UCSD-AML1 (cell line): ENCODE measurements around the gene DCAF11.

ENCODE experiments used
- DNase-seq: peaks from one replicate; lab custom pipeline; 2025; ENCODE audit not compliant: unreplicated experiment; lab: John Stamatoyannopoulos, UW

Gene DCAF11

DNA sequence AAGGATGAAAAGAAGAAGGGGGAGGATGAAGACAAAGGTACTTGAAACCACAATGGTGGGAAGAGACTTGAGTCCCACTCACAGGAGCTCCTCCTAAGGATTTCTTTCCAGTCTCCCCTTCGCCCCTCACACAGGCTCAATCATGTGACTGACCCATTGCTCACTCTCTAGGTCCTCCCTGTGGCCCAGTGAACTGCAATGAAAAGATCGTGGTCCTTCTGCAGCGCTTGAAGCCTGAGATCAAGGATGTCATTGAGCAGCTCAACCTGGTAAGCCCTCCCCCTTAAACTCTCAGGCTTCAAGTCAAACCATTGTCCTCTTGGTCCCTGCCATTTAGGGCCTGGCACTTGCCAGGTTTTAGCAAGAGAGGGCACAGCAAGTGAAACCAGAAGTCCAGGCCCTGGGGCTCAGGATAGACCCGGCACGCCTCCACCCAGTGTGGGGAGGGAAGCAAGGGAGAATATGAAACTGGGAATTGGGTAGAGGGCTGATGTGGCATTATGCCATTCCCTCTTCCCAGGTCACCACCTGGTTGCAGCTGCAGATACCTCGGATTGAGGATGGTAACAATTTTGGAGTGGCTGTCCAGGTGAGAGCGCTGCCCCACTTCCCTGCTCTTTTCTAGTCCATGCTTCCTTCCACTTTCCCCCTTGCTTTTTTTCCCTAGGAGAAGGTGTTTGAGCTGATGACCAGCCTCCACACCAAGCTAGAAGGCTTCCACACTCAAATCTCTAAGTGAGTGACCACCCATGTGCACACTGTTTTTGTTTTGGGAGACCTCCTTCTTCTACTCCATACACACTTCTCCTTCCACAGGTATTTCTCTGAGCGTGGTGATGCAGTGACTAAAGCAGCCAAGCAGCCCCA is 23.2 kb downstream of the DCAF11 start:
- DNase-seq: no peak

DNA sequence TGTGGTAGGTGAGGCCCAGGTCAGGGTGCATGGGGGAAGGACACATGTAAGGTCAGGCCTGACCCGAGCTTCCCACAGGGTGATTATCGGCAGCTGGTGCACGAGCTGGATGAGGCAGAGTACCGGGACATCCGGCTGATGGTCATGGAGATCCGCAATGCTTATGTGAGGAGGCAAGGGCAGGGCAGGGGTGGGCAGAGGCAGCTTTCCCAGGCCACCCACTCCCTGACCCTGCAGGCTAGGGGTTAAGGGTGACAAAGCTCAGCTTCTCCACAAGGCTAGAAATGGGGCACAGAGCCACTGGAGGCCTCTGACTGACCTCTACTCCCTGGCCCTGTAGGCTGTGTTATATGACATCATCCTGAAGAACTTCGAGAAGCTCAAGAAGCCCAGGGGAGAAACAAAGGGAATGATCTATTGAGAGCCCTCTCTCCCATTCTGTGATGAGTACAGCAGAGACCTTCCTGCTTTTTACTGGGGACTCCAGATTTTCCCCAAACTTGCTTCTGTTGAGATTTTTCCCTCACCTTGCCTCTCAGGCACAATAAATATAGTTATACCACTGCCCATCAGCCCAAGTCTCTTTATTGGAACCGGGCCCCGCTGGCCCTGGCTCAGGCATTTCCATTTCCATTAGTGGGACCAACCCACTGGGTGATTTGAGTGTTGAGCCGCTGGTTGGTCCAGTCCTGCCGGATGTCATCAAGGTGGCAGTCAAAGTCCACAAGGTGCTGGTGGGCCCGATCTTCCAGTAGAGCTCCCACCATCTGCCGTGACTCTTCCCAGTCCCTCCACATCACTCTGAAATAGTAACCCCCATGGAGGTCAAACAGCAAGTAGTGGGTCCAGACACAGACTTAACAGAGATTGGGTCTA is 24.1 kb downstream of the DCAF11 start:
- DNase-seq: no peak

DNA sequence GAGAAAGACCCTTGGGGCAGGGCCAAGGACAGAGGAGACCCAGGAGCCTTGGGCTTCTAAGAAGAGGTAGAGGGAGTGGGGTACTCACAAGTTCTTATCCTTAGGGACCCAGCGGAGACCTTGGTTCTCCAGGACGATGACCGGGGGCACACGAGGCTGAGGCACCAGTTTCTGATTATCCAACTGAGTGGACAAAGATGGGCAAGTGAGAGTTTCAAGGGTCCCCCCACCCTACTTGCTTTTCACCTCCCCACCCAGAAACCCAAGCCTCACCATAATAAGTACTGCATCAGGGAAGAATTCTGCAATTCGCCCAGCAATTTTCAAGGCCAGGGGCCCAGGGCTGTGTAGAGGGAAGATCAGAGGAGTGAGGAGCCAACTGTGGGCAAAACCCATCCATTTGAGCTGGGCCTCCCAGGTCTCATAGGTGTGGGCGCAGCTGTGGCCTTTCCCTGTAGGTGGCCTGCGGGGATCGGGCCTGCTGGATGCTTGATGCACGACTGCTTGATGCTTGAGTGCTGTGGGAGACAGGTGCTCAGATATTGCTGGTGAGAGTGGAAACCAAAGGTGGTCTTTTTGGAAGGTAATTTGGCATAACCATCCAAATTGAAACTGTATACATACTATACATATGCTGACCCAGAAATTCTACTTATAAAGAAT is 24.8 kb downstream of the DCAF11 start:
- no peak for DNase-seq

DNA sequence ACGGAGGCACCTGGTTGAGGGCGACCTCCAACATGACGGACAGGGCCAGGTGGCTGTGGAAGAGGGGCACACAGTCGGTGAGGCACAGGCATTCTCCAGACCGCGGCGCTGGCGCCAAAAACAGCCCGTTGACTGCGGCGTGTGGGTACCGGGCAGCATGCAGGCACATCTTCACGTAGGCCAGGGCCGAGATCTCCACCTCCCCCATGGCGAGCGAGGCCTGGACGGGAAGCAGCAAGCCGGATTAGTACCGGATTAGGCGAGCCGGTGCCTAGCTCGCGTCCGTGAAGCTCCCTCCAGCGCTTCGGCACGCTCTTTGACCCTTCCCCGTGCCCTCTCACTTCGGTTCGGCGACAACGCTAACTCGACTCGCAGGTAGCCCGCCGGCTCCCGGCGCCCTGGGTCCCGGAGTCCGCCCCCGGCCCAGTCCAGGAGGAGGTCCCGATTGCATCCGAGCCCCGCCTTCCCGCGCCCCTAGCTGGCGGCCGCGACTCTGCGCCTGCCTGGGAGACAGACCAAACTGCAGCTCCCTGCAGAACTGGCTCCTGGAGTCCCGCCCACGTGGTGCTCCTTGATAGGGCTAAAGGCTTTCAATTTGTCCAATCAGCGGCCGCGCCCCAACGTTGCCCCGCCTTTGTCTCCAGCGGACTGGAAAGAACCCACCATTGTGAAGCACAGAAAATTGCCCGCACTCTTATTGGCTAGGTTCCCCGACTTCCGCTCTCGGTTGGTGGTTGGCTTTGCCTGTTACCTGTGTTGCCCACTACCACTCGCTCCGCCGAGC is 26.7 kb downstream of the DCAF11 start, which contains the start of gene EMC9:
Gene EMC9 (minus strand): TSS at position 495 of the 784 bp plus-strand sequence. CDS start 287 bp downstream, at position 208.
- DNase-seq: peak; percentile 99

DNA sequence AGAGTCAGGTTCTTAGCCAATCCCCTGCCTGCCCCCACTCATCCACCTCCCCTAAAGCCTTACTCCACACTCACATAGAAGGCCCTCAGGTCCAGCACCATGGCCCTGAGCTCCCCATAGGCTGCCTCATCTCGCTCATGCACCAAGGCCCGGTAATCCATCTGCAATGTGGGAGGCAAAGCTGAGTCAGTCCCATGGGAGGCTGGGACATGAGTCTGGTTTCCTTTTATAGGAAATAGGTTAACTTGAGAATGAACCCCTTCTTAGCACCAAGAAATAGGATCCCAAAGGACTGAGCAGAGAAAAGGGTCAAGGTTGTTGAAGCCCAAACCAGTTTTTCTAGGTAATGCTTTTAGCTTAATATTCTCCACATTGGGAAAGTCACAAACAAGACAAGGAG is 28.9 kb downstream of the DCAF11 start:
- no peak for DNase-seq

DNA sequence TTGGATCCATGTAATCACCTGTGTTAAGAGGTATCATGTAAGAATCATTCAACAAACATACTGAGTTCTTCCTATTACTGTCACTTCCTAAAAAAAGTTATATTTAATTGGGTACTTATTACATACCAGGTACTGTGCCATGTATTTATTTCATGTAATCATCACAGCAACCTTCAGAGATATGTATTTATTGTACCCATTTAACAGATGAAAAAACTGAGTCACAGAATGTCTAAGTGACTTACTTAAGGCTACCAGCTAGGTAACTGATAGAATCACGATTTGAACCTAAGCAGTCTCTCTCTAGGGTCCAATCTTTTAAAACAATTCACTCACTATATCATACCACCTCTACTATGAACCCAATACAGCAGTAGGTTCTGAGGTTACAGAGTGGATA is 29.9 kb downstream of the DCAF11 start:
- no peak for DNase-seq

DNA sequence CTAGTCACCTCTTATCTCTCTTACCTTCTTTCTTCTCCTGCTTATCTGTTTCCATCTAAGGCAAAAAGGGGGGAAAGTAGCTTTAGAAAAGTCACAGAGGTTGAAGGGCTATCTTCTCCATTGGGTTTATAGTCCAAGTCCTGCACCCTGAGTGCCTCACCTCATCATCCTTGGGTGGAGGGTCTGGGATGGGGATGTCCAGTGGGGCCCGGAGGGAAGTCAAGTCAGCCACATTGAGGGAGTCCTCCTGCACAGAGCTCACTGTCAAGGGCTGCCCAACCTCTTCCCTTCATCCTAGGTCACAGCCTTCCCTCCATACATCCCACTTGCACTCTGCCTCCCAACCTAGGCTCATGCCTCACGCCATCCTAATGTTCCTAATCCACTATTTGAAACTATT is 30.6 kb downstream of the DCAF11 start:
- DNase-seq: no peak

DNA sequence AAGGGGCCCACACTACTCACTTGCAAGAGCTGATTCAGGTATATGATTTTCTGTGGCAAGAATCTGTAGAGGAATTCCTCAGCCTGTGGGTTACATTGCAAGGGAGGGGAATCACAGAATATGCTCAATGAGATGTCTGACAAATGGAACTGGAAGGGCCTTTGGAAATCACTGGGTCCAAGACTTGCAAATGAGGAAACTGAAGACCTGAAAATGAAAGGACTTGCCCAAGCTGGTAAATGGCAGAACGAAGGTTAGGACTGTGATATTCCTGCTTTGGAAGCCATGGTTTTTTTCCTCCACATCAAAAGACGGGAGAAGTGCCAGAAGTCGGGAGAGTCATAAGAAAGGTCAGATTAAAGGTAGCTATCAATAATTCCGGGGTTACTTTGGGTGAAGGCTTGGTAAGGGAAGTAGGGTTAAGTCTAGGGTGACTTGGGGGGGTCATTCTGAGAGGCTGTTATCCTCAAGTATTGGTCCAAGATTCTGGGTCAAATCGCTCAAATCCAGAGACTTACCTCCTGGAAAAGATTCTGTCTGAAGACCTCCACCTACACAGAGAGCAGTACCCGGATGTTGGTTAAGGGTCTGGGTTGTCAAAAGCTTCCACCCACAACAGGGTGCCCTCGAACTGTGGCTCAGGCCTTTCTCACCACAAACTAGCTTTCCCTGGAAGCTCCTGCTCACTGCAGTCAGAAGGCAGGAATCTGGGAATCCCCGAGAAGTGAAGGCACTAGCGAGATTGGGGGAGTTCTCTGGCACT is 31.3 kb downstream of the DCAF11 start:
- no peak for DNase-seq

DNA sequence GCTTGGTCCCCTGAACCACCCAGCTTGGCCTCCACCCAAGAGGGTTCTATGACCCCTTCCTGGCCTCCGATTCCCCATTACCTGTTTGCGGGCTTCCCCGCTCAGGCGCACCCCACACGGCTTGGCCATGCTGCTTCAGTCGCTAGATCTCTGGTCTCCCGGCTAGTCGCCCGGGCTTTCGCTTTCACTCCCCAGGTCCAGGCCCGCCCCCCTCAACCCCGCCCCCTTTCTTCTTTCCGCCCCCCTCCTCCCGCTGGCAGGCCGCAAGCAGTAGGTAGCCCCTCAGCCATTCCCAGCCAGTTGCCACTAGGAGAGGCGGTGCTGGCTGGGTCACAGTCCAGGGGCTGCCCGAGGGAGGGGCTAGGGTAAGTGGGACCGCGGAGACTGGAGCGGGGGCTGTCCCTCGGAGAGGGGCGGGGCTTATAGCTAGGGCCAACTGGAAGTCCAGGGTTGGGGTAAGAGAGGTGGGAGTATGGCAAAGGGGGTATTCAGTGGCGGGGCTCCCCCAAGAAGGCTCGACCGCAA is 31.9 kb downstream of the DCAF11 start, which contains the start of gene PSME2:
Gene PSME2 (minus strand): TSS at position 158 of the 525 bp plus-strand sequence. CDS start 29 bp downstream, at position 129.
- DNase-seq: peak; percentile 97

DNA sequence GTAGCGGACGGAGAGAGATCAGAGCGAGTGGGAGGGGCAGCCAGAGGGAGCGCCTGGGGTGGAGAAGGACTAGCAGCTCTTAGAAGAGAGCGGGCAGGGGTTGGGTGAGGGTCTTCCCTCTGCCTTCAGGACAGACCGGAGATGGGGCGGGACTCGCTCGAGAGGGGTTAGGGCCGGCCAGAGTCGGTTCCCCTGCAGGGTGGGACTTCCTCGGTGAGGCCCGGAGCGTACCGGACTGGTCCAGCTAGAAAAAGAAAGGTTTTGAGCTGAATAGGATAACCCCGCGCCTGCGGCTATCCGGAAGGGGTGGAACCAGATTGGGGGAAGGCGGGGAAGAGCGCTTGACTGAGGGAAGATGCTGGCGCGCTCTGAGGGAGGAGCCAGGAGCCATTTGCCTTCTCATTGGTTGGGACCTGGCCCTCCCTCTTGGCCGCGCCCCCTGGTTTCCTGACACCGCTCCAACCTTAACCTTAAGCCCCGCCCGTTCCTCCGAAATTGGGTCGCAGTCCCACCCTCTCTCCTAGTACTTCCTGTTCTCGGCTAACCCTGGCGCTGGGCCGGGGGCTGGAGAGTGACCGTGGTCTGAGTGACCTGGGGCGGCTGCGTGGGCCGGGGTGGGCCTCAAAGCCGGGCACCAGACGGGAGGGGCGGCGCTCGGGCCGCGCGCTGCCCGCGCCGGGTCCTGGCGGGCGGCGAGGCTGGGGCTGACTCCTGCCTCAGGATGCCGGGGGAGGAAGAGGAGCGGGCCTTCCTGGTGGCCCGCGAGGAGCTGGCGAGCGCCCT is 32.6 kb downstream of the DCAF11 start, which contains the start of gene RNF31:
Gene RNF31 (plus strand): TSS at position 521 of the 783 bp plus-strand sequence. CDS start 201 bp downstream, at position 722.
- DNase-seq: peak; percentile 98

DNA sequence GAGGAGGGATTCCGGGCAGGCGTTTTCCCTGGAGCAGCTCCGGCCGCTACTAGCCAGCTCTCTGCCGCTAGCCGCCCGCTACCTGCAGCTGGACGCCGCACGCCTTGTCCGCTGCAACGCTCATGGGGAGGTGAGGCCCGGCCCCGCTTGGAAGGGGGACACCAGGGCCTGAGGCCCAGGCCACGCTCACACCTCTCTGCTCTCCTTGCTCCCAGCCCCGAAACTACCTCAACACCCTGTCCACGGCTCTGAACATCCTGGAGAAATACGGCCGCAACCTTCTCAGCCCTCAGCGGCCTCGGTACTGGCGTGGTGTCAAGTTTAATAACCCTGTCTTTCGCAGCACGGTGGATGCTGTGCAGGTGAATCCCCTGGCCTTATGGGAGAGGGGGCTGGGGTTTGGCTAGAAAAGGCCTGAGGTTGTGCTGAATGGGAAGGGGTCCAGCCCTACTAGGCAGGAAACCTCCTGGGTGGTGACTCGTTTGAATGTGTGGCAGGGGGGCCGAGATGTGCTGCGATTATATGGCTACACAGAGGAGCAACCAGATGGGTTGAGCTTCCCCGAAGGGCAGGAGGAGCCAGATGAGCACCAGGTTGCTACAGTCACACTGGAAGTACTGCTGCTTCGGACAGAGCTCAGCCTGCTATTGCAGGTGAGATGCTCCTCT is 33.3 kb downstream of the DCAF11 start:
- DNase-seq: no peak

DNA sequence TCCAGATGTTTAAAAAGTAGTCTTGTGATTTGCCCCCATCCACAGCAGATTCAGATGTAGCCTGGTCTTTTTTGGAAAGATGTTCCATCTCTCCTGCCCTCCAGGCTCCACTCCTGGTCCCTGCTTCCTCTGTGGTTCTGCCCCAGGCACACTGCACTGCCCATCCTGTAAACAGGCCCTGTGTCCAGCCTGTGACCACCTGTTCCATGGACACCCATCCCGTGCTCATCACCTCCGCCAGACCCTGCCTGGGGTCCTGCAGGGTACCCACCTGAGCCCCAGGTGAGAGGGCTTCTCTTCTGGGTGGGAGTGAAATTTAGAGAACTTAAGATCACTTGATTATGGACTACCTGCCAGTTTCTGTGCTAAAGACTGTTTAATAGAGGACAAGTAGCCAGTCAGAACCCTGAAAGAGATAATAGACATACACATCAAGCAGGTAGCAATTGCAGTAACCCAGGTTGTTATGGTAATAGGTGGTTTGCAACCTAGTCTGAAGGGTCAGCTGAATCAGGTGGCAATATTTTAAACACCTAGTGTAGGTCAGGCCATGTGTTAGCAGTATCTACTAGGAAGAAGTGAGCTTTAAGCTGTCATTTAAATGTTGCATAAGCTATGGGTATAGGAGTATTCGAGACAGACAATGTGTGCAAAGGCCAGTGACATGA is 34.9 kb downstream of the DCAF11 start:
- DNase-seq: no peak

DNA sequence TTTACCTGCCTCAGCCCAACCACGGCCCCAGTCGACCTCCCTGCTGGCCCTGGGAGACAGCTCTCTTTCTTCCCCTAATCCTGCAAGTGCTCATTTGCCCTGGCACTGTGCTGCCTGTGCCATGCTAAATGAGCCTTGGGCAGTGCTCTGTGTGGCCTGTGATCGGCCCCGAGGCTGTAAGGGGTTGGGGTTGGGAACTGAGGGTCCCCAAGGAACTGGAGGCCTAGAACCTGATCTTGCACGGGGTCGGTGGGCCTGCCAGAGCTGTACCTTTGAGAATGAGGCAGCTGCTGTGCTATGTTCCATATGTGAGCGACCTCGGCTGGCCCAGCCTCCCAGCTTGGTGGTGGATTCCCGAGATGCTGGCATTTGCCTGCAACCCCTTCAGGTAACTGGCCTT is 35.5 kb downstream of the DCAF11 start:
- no peak for DNase-seq

DNA sequence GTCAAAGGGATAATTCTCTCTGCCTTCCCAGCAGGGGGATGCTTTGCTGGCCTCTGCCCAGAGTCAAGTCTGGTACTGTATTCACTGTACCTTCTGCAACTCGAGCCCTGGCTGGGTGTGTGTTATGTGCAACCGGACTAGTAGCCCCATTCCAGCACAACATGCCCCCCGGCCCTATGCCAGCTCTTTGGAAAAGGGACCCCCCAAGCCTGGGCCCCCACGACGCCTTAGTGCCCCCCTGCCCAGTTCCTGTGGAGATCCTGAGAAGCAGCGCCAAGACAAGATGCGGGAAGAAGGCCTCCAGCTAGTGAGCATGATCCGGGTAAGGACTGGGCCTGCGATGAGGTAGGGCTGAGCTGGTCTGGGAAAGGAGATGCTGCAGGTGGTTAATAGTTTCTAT is 36.0 kb downstream of the DCAF11 start:
- no peak for DNase-seq

DNA sequence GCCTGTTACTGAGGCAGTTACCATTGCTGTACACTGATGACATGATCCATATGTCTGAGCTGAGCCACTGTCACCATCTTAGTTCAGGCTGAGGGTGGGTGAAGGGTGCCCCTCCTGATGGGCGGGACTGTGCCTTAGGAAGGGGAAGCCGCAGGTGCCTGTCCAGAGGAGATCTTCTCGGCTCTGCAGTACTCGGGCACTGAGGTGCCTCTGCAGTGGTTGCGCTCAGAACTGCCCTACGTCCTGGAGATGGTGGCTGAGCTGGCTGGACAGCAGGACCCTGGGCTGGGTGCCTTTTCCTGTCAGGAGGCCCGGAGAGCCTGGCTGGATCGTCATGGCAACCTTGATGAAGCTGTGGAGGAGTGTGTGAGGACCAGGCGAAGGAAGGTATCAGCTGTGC is 36.4 kb downstream of the DCAF11 start:
- no peak for DNase-seq

DNA sequence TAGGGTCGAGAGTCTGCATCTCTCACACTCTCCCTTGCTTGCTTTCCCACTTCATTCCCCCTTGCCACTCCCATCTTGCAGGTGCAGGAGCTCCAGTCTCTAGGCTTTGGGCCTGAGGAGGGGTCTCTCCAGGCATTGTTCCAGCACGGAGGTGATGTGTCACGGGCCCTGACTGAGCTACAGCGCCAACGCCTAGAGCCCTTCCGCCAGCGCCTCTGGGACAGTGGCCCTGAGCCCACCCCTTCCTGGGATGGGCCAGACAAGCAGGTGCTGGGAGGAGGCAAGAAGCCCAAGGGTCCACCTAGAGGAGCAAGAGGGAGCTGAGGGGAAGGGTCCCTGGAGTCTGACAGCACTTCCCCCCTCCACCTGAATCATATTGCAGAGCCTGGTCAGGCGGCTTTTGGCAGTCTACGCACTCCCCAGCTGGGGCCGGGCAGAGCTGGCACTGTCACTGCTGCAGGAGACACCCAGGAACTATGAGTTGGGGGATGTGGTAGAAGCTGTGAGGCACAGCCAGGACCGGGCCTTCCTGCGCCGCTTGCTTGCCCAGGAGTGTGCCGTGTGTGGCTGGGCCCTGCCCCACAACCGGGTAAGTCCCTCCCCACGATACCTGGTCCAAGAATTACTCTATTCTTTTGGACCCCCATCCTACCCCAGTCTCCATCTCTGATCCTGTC is 37.0 kb downstream of the DCAF11 start:
- no peak for DNase-seq

DNA sequence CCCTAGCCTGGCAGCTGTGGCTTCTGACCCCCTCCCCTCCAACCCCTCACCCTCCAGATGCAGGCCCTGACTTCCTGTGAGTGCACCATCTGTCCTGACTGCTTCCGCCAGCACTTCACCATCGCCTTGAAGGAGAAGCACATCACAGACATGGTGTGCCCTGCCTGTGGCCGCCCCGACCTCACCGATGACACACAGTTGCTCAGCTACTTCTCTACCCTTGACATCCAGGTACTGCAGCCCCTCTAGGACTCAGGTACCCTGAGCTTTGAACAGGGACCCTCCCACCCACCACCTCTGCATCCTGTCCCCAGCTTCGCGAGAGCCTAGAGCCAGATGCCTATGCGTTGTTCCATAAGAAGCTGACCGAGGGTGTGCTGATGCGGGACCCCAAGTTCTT is 40.5 kb downstream of the DCAF11 start:
- no peak for DNase-seq
